ENCODE results near the gene ACSS2.

The ACSS2 gene

DNA sequence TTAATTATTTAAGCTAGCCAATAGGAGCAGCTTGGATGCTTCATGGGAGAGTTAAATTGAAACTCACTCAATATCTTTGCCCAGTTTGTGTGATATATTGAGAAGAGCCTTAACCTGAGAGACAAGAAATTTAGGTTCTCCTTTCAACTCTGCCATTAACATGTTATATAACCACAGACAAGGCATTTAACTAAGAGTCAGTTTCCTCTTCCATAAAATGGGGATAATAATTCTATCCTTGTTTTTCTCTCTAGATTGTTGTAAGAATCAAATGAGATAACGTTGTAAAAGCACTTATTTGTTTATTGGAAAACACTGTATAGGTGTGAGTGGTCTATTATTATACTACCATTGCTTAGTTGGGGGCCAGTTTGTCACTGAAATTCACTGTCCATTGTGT, 7.8 kb downstream of the ACSS2 start:
- no peak for ATAC-seq

DNA sequence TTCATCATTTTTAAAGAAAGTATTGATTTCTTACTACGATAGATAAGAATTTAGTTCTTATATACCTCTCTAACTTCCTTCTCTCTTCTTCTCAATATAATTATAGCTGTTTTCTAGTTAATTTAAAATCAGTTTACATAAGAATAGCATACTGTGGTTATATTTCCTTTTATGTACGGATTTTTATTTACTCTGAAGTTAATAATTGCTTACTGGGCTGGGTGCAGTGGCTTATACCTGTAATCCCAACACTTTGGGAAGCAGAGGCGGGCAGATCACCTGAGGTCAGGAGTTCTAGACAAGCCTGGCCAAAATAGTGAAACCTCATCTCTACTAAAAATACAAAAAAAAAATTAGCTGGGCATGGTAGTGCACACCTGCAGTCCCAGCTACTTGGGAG, 9.7 kb downstream of the ACSS2 start:
- TF ChIP-seq ZFP30 (CRISPR knock-in tag; IDR thresholded peaks at IDR 0.05), result no peak
- TF ChIP-seq, protein P1, sequence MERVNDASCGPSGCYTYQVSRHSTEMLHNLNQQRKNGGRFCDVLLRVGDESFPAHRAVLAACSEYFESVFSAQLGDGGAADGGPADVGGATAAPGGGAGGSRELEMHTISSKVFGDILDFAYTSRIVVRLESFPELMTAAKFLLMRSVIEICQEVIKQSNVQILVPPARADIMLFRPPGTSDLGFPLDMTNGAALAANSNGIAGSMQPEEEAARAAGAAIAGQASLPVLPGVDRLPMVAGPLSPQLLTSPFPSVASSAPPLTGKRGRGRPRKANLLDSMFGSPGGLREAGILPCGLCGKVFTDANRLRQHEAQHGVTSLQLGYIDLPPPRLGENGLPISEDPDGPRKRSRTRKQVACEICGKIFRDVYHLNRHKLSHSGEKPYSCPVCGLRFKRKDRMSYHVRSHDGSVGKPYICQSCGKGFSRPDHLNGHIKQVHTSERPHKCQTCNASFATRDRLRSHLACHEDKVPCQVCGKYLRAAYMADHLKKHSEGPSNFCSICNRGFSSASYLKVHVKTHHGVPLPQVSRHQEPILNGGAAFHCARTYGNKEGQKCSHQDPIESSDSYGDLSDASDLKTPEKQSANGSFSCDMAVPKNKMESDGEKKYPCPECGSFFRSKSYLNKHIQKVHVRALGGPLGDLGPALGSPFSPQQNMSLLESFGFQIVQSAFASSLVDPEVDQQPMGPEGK (CRISPR knock-in tag; IDR thresholded peaks at IDR 0.05; ENCODE audit: borderline replicate concordance), result no peak
- TF ChIP-seq, protein P2, sequence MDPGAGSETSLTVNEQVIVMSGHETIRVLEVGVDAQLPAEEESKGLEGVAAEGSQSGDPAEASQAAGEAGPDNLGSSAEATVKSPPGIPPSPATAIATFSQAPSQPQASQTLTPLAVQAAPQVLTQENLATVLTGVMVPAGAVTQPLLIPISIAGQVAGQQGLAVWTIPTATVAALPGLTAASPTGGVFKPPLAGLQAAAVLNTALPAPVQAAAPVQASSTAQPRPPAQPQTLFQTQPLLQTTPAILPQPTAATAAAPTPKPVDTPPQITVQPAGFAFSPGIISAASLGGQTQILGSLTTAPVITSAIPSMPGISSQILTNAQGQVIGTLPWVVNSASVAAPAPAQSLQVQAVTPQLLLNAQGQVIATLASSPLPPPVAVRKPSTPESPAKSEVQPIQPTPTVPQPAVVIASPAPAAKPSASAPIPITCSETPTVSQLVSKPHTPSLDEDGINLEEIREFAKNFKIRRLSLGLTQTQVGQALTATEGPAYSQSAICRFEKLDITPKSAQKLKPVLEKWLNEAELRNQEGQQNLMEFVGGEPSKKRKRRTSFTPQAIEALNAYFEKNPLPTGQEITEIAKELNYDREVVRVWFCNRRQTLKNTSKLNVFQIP (CRISPR knock-in tag; IDR thresholded peaks at IDR 0.05; ENCODE audit: borderline replicate concordance, low read depth), result no peak
- no peak for TF ChIP-seq ESRRG (CRISPR knock-in tag; IDR thresholded peaks at IDR 0.05)
- no peak for TF ChIP-seq TOX (CRISPR knock-in tag; IDR thresholded peaks at IDR 0.05; ENCODE audit: borderline replicate concordance)
- TF ChIP-seq ISL1 (CRISPR knock-in tag; IDR thresholded peaks at IDR 0.05), result no peak
- no peak for TF ChIP-seq BACH2 (CRISPR knock-in tag; IDR thresholded peaks at IDR 0.05; ENCODE audit: borderline replicate concordance)
- TF ChIP-seq PPARA (CRISPR knock-in tag; IDR thresholded peaks at IDR 0.05; ENCODE audit: borderline replicate concordance), result no peak
- TF ChIP-seq GLIS3 (CRISPR knock-in tag; IDR thresholded peaks at IDR 0.05), result no peak
- TF ChIP-seq, protein P3, sequence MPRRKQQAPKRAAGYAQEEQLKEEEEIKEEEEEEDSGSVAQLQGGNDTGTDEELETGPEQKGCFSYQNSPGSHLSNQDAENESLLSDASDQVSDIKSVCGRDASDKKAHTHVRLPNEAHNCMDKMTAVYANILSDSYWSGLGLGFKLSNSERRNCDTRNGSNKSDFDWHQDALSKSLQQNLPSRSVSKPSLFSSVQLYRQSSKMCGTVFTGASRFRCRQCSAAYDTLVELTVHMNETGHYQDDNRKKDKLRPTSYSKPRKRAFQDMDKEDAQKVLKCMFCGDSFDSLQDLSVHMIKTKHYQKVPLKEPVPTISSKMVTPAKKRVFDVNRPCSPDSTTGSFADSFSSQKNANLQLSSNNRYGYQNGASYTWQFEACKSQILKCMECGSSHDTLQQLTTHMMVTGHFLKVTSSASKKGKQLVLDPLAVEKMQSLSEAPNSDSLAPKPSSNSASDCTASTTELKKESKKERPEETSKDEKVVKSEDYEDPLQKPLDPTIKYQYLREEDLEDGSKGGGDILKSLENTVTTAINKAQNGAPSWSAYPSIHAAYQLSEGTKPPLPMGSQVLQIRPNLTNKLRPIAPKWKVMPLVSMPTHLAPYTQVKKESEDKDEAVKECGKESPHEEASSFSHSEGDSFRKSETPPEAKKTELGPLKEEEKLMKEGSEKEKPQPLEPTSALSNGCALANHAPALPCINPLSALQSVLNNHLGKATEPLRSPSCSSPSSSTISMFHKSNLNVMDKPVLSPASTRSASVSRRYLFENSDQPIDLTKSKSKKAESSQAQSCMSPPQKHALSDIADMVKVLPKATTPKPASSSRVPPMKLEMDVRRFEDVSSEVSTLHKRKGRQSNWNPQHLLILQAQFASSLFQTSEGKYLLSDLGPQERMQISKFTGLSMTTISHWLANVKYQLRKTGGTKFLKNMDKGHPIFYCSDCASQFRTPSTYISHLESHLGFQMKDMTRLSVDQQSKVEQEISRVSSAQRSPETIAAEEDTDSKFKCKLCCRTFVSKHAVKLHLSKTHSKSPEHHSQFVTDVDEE (CRISPR knock-in tag; IDR thresholded peaks at IDR 0.05), result no peak
- no peak for TF ChIP-seq RARB (CRISPR knock-in tag; IDR thresholded peaks at IDR 0.05)
- no peak for TF ChIP-seq ZNF565 (CRISPR knock-in tag; conservative IDR thresholded peaks at IDR 0.05; ENCODE audit: low read depth)
- no peak for TF ChIP-seq CSDC2 (CRISPR knock-in tag; IDR thresholded peaks at IDR 0.05)
- TF ChIP-seq, protein P4, sequence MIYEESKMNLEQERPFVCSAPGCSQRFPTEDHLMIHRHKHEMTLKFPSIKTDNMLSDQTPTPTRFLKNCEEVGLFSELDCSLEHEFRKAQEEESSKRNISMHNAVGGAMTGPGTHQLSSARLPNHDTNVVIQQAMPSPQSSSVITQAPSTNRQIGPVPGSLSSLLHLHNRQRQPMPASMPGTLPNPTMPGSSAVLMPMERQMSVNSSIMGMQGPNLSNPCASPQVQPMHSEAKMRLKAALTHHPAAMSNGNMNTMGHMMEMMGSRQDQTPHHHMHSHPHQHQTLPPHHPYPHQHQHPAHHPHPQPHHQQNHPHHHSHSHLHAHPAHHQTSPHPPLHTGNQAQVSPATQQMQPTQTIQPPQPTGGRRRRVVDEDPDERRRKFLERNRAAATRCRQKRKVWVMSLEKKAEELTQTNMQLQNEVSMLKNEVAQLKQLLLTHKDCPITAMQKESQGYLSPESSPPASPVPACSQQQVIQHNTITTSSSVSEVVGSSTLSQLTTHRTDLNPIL (CRISPR knock-in tag; IDR thresholded peaks at IDR 0.05; ENCODE audit: low read depth), result no peak
- no peak for TF ChIP-seq SNAI2 (CRISPR knock-in tag; IDR thresholded peaks at IDR 0.05)
- no peak for TF ChIP-seq OSR1 (CRISPR knock-in tag; IDR thresholded peaks at IDR 0.05)
- TF ChIP-seq TCF4 (CRISPR knock-in tag; IDR thresholded peaks at IDR 0.05; ENCODE audit: borderline replicate concordance), result no peak
- TF ChIP-seq ZNF8 (CRISPR knock-in tag; IDR thresholded peaks at IDR 0.05), result no peak
- TF ChIP-seq, protein P5, sequence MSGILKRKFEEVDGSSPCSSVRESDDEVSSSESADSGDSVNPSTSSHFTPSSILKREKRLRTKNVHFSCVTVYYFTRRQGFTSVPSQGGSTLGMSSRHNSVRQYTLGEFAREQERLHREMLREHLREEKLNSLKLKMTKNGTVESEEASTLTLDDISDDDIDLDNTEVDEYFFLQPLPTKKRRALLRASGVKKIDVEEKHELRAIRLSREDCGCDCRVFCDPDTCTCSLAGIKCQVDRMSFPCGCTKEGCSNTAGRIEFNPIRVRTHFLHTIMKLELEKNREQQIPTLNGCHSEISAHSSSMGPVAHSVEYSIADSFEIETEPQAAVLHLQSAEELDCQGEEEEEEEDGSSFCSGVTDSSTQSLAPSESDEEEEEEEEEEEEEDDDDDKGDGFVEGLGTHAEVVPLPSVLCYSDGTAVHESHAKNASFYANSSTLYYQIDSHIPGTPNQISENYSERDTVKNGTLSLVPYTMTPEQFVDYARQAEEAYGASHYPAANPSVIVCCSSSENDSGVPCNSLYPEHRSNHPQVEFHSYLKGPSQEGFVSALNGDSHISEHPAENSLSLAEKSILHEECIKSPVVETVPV (CRISPR knock-in tag; IDR thresholded peaks at IDR 0.05), result no peak
- TF ChIP-seq ARNTL (CRISPR knock-in tag; IDR thresholded peaks at IDR 0.05; ENCODE audit: borderline replicate concordance, low read depth), result no peak
- ATAC-seq, result no peak

More for the DNA sequence above, 7.8 kb downstream of the ACSS2 start:
- TF ChIP-seq, protein P4 (CRISPR knock-in tag; IDR thresholded peaks at IDR 0.05; ENCODE audit: low read depth), result no peak
- TF ChIP-seq CSDC2 (CRISPR knock-in tag; IDR thresholded peaks at IDR 0.05) (no peak), BACH2 (CRISPR knock-in tag; IDR thresholded peaks at IDR 0.05; ENCODE audit: borderline replicate concordance) (no peak), OSR1 (CRISPR knock-in tag; IDR thresholded peaks at IDR 0.05) (no peak), ZFP30 (CRISPR knock-in tag; IDR thresholded peaks at IDR 0.05) (no peak), ISL1 (CRISPR knock-in tag; IDR thresholded peaks at IDR 0.05) (no peak)
- TF ChIP-seq, protein P2 (CRISPR knock-in tag; IDR thresholded peaks at IDR 0.05; ENCODE audit: borderline replicate concordance, low read depth), result no peak
- TF ChIP-seq, protein P3 (CRISPR knock-in tag; IDR thresholded peaks at IDR 0.05), result no peak

Measured in SK-N-SH treated with all-trans-retinoic acid at 6 μM for 48 hours (cell line).